Brain microvascular endothelial cell (primary cell): ENCODE results near the gene EN1.
A peak's percentile ranks its signal among the peaks of the same experiment; 100 is the strongest.

Experiments
- DNase-seq: peaks from one replicate; pipeline ENCODE4 v3.0.0-alpha.2; 2020
- H3K27ac ChIP-seq: fragments of 250-450 bp; sonication (Bioruptor Pico); 2 replicates; pipeline ENCODE4 v1.5.1; 2020; ENCODE audit warnings: mild to moderate bottlenecking, moderate library complexity
- H3K27me3 ChIP-seq: fragments of 250-450 bp; sonication (Bioruptor Pico); replicated peaks from 2 replicates; pipeline ENCODE4 v1.5.1; 2020; ENCODE audit warnings: mild to moderate bottlenecking
- H3K36me3 ChIP-seq: fragments of 250-450 bp; sonication (Bioruptor Pico); replicated peaks from 2 replicates; pipeline ENCODE4 v1.5.1; 2020; ENCODE audit warnings: mild to moderate bottlenecking
- H3K4me3 ChIP-seq: 2 replicates; pipeline ENCODE4 v1.5.1; 2011; ENCODE audit warnings: low read depth, mild to moderate bottlenecking, control low read depth, low read length, moderate library complexity
- CTCF ChIP-seq: IDR thresholded peaks from 2 replicates; pipeline ENCODE4 v1.5.1; 2011; ENCODE audit warnings: low read depth, mild to moderate bottlenecking, moderate library complexity, low read length, control low read depth, inconsistent platforms; ENCODE audit errors: missing control alignments
- in situ Hi-C: cut with HindIII; loops from 2 replicates; pipeline ENCODE4 v1.10.0; 2017; ENCODE audit warnings: low sequenced_read_pairs, low pct_ligation_motif_present

EN1 gene

GRCh38 chr2:118865106-118865505 is 17.7 kb upstream of the EN1 start:
- Histone ChIP-seq H3K4me3 (no peak overlapping the region), H3K27ac (no peak overlapping the region), H3K27me3 (peaks cover 17% of the 10 kb centered on the region), H3K36me3 (no peaks in the 10 kb centered on the region)
- peak; percentile 76 for TF ChIP-seq CTCF
- peak; percentile 64 for DNase-seq
- in situ Hi-C loops = loop anchor here (25.0 kb wide), 1 partner anchor 653 kb away; no protein-coding TSS in a partner anchor

GRCh38 chr2:118864207-118864606 is 16.8 kb upstream of the EN1 start:
- Histone ChIP-seq H3K27me3 (peaks cover 25% of the 10 kb centered on the region), H3K27ac (no peak overlapping the region), H3K4me3 (no peak overlapping the region), H3K36me3 (no peaks in the 10 kb centered on the region)
- in situ Hi-C loops = loop anchor here (25.0 kb wide), 1 partner anchor 652 kb away; no protein-coding TSS in a partner anchor
- DNase-seq = no peak
- TF ChIP-seq CTCF = no peak

- Histone ChIP-seq H3K4me3 (no peak overlapping the region), H3K27me3 (peaks cover 49% of the 10 kb centered on the region), H3K27ac (no peak overlapping the region), H3K36me3 (no peaks in the 10 kb centered on the region)
- DNase-seq = no peak
- no peak for TF ChIP-seq CTCF
- in situ Hi-C loops = loop anchor here (25.0 kb wide), 1 partner anchor 649 kb away; no protein-coding TSS in a partner anchor
Observed at GRCh38 chr2:118861731-118862130, 14.3 kb upstream of the EN1 start.

- no peak for DNase-seq
- H3K27ac ChIP-seq = no peak overlapping the region
- no peak for TF ChIP-seq CTCF
- in situ Hi-C loops = loop anchor here (25.0 kb wide), 1 partner anchor 649 kb away; no protein-coding TSS in a partner anchor
- H3K4me3 ChIP-seq = no peak overlapping the region
- no peaks in the 10 kb centered on the region for H3K36me3 ChIP-seq
- H3K27me3 ChIP-seq = peaks cover 54% of the 10 kb centered on the region
Observed at GRCh38 chr2:118861242-118861641, 13.8 kb upstream of the EN1 start.

- no peak for TF ChIP-seq CTCF
- H3K27ac ChIP-seq = no peak overlapping the region
- no peak overlapping the region for H3K4me3 ChIP-seq
- DNase-seq = no peak
- in situ Hi-C loops = loop anchor here (25.0 kb wide), 1 partner anchor 648 kb away; no protein-coding TSS in a partner anchor
- no peaks in the 10 kb centered on the region for H3K36me3 ChIP-seq
- H3K27me3 ChIP-seq = peaks cover 59% of the 10 kb centered on the region
Observed at GRCh38 chr2:118860506-118860905, 13.1 kb upstream of the EN1 start.
